H1 (cell line): Measurements from ENCODE around the gene ROR1. TPM values are rescaled to one million over a fixed set of nuclear protein-coding genes. Genes with fewer than 3 reads are reported as not detected.

Experiments used
- KDM1A ChIP-seq: fragments of 200-600, 300-600 bp; sonication (generic); IDR thresholded peaks from 2 replicates; pipeline ENCODE4 v1.7.1; 2016; ENCODE audit warnings: mild to moderate bottlenecking, low read length, borderline replicate concordance
- TAF7 ChIP-seq: optimal IDR thresholded peaks from 2 replicates; pipeline ENCODE3; 2011; ENCODE audit warnings: low read depth, mild to moderate bottlenecking, inconsistent platforms, low read length, moderate library complexity, borderline replicate concordance
- polyA plus RNA-seq, 7 experiments: library from polyadenylated mRNA; depleted of rRNA in 3 of 7; stranded (reverse) in 5 of 7; unstranded in 2 of 7; fragments of >200 nt in 5 of 7; fragments of 200-250 nt in 2 of 7; gene quantifications; 1 replicate in 5 of 7; 2 replicates in 1 of 7; 4 replicates in 1 of 7; pipeline versions ENCODE4 v1.2.1 to v1.2.3, GENCODE V29; 2011 to 2013; ENCODE audit warnings: missing spikeins in 2 of 7, mixed read lengths in 2 of 7
- total RNA-seq: library from RNA; stranded (reverse); fragmentation: NEBNext Ultra II Directional; extraction: Animal tissue kit (Norgen Biotek cat#: 25700); gene quantifications from 2 replicates; pipeline ENCODE4 v1.2.1, GENCODE V29; 2021
- TF ChIP-seq, protein P1 (sequence below): IDR thresholded peaks from 2 replicates; pipeline ENCODE4 v1.6.1; 2012; ENCODE audit warnings: inconsistent platforms

ROR1 gene
- total and polyA plus RNA-seq, 2 of the 8 experiments (the other 6 are each of a cell fraction or from before 2014, with no cell fraction given): 33.6 to 73.6 TPM

DNA sequence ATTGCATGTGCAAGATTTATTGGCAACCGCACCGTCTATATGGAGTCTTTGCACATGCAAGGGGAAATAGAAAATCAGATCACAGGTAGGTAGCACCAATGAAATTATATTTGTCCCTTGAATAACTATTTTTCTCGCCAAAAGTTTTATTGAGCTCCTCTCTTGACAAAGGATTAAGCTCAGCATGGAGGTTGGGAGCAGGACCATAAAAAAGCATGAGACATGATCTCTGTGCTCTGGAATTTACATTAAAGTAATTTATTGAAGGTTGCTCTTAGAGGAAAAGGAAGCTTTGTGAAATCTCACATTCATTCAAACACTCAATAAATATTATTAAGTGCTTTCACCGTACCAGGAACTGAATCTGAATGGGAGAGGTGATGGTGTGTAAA is 363.6 kb downstream of the ROR1 start (continued):
- TF ChIP-seq TAF7 (no peak), KDM1A (no peak)
- TF ChIP-seq, protein P1, sequence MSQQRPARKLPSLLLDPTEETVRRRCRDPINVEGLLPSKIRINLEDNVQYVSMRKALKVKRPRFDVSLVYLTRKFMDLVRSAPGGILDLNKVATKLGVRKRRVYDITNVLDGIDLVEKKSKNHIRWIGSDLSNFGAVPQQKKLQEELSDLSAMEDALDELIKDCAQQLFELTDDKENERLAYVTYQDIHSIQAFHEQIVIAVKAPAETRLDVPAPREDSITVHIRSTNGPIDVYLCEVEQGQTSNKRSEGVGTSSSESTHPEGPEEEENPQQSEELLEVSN: no peak
